GM19372 (cell line): ENCODE data around the gene CTAGE15.
A peak's percentile ranks its signal among the peaks of the same experiment; 100 is the strongest.

Source experiments
- ATAC-seq: cut with Tn5 transposase; IDR thresholded peaks from one replicate; pipeline ENCODE4 v1.9.1; 2021; ENCODE audit warnings: mild to moderate bottlenecking, low read depth, moderate library complexity; ENCODE audit not compliant: unreplicated experiment

Gene CTAGE15

GRCh38 chr7:143621175-143621574 is 49.6 kb downstream of the CTAGE15 start:
- ATAC-seq, result peak; percentile 35

- ATAC-seq, result peak; percentile 25
Measured at GRCh38 chr7:143622130-143622529, 50.5 kb downstream of the CTAGE15 start.
